ENCODE data around the gene BRSK1. TPM values are rescaled to one million over a fixed set of nuclear protein-coding genes. Genes with fewer than 3 reads are reported as not detected.
A peak's percentile ranks its signal among the peaks of the same experiment; 100 is the strongest.

The BRSK1 gene
- total RNA-seq, 1 experiment from 2014 or later, result 8.7 TPM

GRCh38 chr19:55287361-55288079, 3.7 kb downstream of the BRSK1 start:
- H3K27ac ChIP-seq (ENCODE audit: low read length), result no peak overlapping the region
- no peaks in the 10 kb centered on the region for H3F3A ChIP-seq (ENCODE audit: low read length, unreplicated experiment)
- ATAC-seq, result no peak
- CTCF ChIA-PET, result no interaction called here
- no peaks in the 10 kb centered on the region for H3K9me2 ChIP-seq (replicated peaks; ENCODE audit: low read length)
- H3K9me3 ChIP-seq (ENCODE audit: low read length), result no peaks in the 10 kb centered on the region
- DNase-seq, result no peak
- no peaks in the 10 kb centered on the region for H4K20me1 ChIP-seq (ENCODE audit: low read length)
- H3K36me3 ChIP-seq (ENCODE audit: low read depth, low read length), result no peaks in the 10 kb centered on the region
- no peaks in the 10 kb centered on the region for H3K4me1 ChIP-seq (ENCODE audit: insufficient read depth, low read length)
- no peaks in the 10 kb centered on the region for H3K79me2 ChIP-seq (ENCODE audit: low read length)
- POLR2A ChIA-PET (ENCODE audit: unreplicated experiment), result no interaction called here
- no peak overlapping the region for H3K4me2 ChIP-seq (ENCODE audit: low read length)
- no peak overlapping the region for H2AFZ ChIP-seq (ENCODE audit: low read length)
- BruUV-seq (replicated peaks), result no TSS peak
- H3K27me3 ChIP-seq (ENCODE audit: low read length), result 0 out of 2 replicates have a peak, but pooled peaks cover 4% of the 10 kb centered on the region
- TF ChIP-seq CTCF (conservative IDR thresholded peaks at IDR 0.05; ENCODE audit: low read depth, low read length) (no peak), EZH2 (IDR thresholded peaks at IDR 0.05; ENCODE audit: low read length, unreplicated experiment) (no peak), EZH2phosphoT487 (IDR thresholded peaks at IDR 0.05; ENCODE audit: borderline replicate concordance, low read length) (no peak)
- H3K9ac ChIP-seq (ENCODE audit: low read length), result no peak overlapping the region
- intact Hi-C loops (cut with micrococcal nuclease), result no loop called here
- no peak overlapping the region for H3K4me3 ChIP-seq (ENCODE audit: low read length)

DNA sequence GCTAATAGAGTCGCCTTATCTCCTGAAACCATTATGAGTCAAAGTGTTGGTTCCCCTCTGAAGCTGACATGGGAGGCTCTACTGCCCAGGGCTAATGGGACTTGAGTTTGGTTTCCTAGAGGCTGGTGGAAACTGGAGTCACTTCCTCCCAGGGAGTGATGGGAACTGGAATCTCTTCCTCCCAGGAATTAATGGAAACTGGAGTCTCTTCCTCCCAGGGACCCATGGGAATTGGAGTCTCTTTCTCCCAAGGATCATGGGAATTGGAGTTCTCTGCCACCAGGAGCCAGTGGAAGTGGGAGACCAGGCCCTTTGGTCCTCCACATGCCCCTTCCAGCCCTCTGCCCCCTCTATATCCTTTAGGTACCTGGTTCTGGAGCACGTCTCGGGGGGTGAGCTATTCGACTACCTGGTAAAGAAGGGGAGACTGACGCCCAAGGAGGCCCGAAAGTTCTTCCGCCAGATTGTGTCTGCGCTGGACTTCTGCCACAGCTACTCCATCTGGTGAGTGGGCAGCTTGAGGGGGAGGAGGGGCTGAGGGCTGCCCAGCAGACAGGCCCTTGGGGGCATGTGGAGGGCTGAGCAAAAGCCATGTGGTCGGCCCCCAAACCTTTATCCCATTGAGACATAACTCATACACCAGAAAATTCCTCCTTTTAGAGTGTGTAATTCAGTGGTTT, 5.5 kb downstream of the BRSK1 start:
- intact Hi-C loops (cut with micrococcal nuclease), result no loop called here

GRCh38 chr19:55297267-55297666, 13.5 kb downstream of the BRSK1 start:
- no TSS peak for BruUV-seq (replicated peaks)
- H3K9me3 ChIP-seq (ENCODE audit: low read length), result no peaks in the 10 kb centered on the region
- H3K27me3 ChIP-seq (ENCODE audit: low read length), result no peaks in the 10 kb centered on the region
- peaks cover 7% of the 10 kb centered on the region; the same call in 1 of the 2 replicates for H3K4me1 ChIP-seq (ENCODE audit: insufficient read depth, low read length)
- no peak overlapping the region for H3K27ac ChIP-seq (ENCODE audit: low read length)
- H3K4me3 ChIP-seq (ENCODE audit: low read length), result no peak overlapping the region
- no peaks in the 10 kb centered on the region for H3K79me2 ChIP-seq (ENCODE audit: low read length)
- intact Hi-C loops (cut with micrococcal nuclease), result no loop called here
- no peaks in the 10 kb centered on the region for H3K9me2 ChIP-seq (replicated peaks; ENCODE audit: low read length)
- H3F3A ChIP-seq (ENCODE audit: low read length, unreplicated experiment), result no peaks in the 10 kb centered on the region
- TF ChIP-seq EZH2 (IDR thresholded peaks at IDR 0.05; ENCODE audit: low read length, unreplicated experiment) (no peak), CTCF (conservative IDR thresholded peaks at IDR 0.05; ENCODE audit: low read depth, low read length) (no peak), EZH2phosphoT487 (IDR thresholded peaks at IDR 0.05; ENCODE audit: borderline replicate concordance, low read length) (no peak)
- H3K4me2 ChIP-seq (ENCODE audit: low read length), result no peak overlapping the region
- CTCF ChIA-PET, result interaction anchor here (0.5 kb wide), 1 partner anchor 87 kb away, joined by 3 read pairs; no protein-coding TSS in a partner anchor
- POLR2A ChIA-PET (ENCODE audit: unreplicated experiment), result no interaction called here
- DNase-seq (no peak), ATAC-seq (no peak)
- H4K20me1 ChIP-seq (ENCODE audit: low read length), result no peaks in the 10 kb centered on the region
- no peak overlapping the region for H2AFZ ChIP-seq (ENCODE audit: low read length)
- H3K36me3 ChIP-seq (ENCODE audit: low read depth, low read length), result no peaks in the 10 kb centered on the region
- H3K9ac ChIP-seq (ENCODE audit: low read length), result no peak overlapping the region

More for the DNA sequence above, 5.5 kb downstream of the BRSK1 start:
- H3K9ac ChIP-seq (ENCODE audit: low read length), result no peak overlapping the region
- H3K27ac ChIP-seq (ENCODE audit: low read length), result no peak overlapping the region
- no peaks in the 10 kb centered on the region for H3K36me3 ChIP-seq (ENCODE audit: low read depth, low read length)
- TF ChIP-seq EZH2 (IDR thresholded peaks at IDR 0.05; ENCODE audit: low read length, unreplicated experiment) (no peak), EZH2phosphoT487 (IDR thresholded peaks at IDR 0.05; ENCODE audit: borderline replicate concordance, low read length) (no peak)
- H3K4me3 ChIP-seq (ENCODE audit: low read length), result no peak overlapping the region
- H3K79me2 ChIP-seq (ENCODE audit: low read length), result no peaks in the 10 kb centered on the region
- CTCF ChIA-PET, result no interaction called here
- H4K20me1 ChIP-seq (ENCODE audit: low read length), result no peaks in the 10 kb centered on the region
- ATAC-seq, result no peak
- no TSS peak for BruUV-seq (replicated peaks)
- no peaks in the 10 kb centered on the region for H3F3A ChIP-seq (ENCODE audit: low read length, unreplicated experiment)
- DNase-seq, result peak; percentile 30
- H2AFZ ChIP-seq (ENCODE audit: low read length), result no peak overlapping the region
- H3K4me2 ChIP-seq (ENCODE audit: low read length), result no peak overlapping the region
- no peaks in the 10 kb centered on the region for H3K9me2 ChIP-seq (replicated peaks; ENCODE audit: low read length)
- no peaks in the 10 kb centered on the region for H3K4me1 ChIP-seq (ENCODE audit: insufficient read depth, low read length)
- H3K27me3 ChIP-seq (ENCODE audit: low read length), result no peaks in the 10 kb centered on the region
- no peaks in the 10 kb centered on the region for H3K9me3 ChIP-seq (ENCODE audit: low read length)
- POLR2A ChIA-PET (ENCODE audit: unreplicated experiment), result no interaction called here

All from PC-3 (cell line).